HepG2 (cell line): ENCODE results near the gene SRXN1. TPM values are rescaled to one million over a fixed set of nuclear protein-coding genes. Genes with fewer than 3 reads are reported as not detected.

Source experiments
- ATAC-seq: fragments of 200-7000 bp; cut with Tn5 transposase; 3 replicates; pipeline ENCODE4 v1.9.1; 2020; ENCODE audit warnings: mild to moderate bottlenecking, moderate library complexity
- BruUV-seq: library from RNA; stranded (reverse); fragments of 400-500 nt; replicated peaks from 2 replicates; lab custom pipeline; 2021; lab: Mats Ljungman, UMichigan
- CTCF ChIA-PET: fragments of 300-600 bp; formaldehyde crosslinking; extraction: SDS; loops from one replicate; lab custom pipeline; 2021; ENCODE audit warnings: low total read pairs, inconsistent platforms, low intra/inter-chr PET ratio; lab: Yijun Ruan, JAX
- POLR2A ChIA-PET: fragments of 350-600 bp; sonication (Branson Sonifier 250); formaldehyde crosslinking; loops from one replicate; lab custom pipeline; 2020; ENCODE audit warnings: antibody characterized with exemption, inconsistent platforms; lab: Yijun Ruan, JAX
- DNase-seq: peaks from one replicate; pipeline ENCODE4 v3.0.0-alpha.2; 2015; ENCODE audit warnings: low spot score
- FAIRE-seq: peaks from 3 replicates; lab custom pipeline; 2011; peaks lifted over from hg19 to GRCh38; lab: Jason Lieb, UNC
- H2AFZ ChIP-seq: one replicate; pipeline ENCODE4 v1.6.1; 2011; ENCODE audit warnings: low read length, inconsistent platforms
- H3K27ac ChIP-seq: fragments of 300-600 bp; 3 replicates; pipeline ENCODE4 v1.8.0; 2011; ENCODE audit warnings: mixed run types, mild to moderate bottlenecking, mixed read lengths, low read length, inconsistent platforms; ENCODE audit not compliant: insufficient read depth; ENCODE audit errors: extremely low read length
- H3K27me3 ChIP-seq, 2 experiments: fragments of 200-600 bp in 1 of 2; 2 replicates in 1 of 2; 3 replicates in 1 of 2; pipeline versions ENCODE4 v1.6.0 to v1.8.0; 2011; ENCODE audit warnings: low read length in 2 of 2, mild to moderate bottlenecking in 2 of 2, moderate library complexity in 2 of 2, inconsistent platforms in 1 of 2; ENCODE audit not compliant: insufficient read depth in 2 of 2, control insufficient read depth in 1 of 2
- H3K36me3 ChIP-seq, 2 experiments: fragments of 200-600 bp in 1 of 2; replicated peaks in 1 of 2; 2 replicates in 1 of 2; 3 replicates in 1 of 2; pipeline versions ENCODE4 v1.5.1 to v1.8.0; 2011; ENCODE audit warnings: low read length in 2 of 2, inconsistent platforms in 1 of 2; ENCODE audit not compliant: insufficient read depth in 2 of 2, control insufficient read depth in 1 of 2
- H3K4me1 ChIP-seq: 2 replicates; pipeline ENCODE4 v1.5.1; 2012; ENCODE audit warnings: low read length, inconsistent platforms; ENCODE audit not compliant: insufficient read depth
- H3K4me2 ChIP-seq: 2 replicates; pipeline ENCODE4 v1.6.0; 2011; ENCODE audit warnings: low read depth, low read length, inconsistent platforms
- H3K4me3 ChIP-seq, 3 experiments: fragments of 200-600 bp in 1 of 3; sonication (generic), shearing (Covaris generic) in 1 of 3; replicated peaks in 1 of 3; 2 replicates each; pipeline ENCODE4 v1.5.1; 2011 to 2016; ENCODE audit warnings: low read length in 3 of 3, inconsistent platforms in 2 of 3, low read depth in 2 of 3, mild to moderate bottlenecking in 2 of 3, control low read depth in 1 of 3, mixed read lengths in 1 of 3; ENCODE audit not compliant: insufficient read depth in 1 of 3
- H3K79me2 ChIP-seq: one replicate; pipeline ENCODE4 v1.6.1; 2011; ENCODE audit warnings: low read length, inconsistent platforms; ENCODE audit not compliant: insufficient read depth
- H3K9ac ChIP-seq: 2 replicates; pipeline ENCODE4 v1.6.0; 2011; ENCODE audit warnings: mild to moderate bottlenecking, low read depth, low read length, inconsistent platforms; ENCODE audit not compliant: insufficient read depth
- H3K9me3 ChIP-seq: 2 replicates; pipeline ENCODE4 v1.5.1; 2012; ENCODE audit warnings: mild to moderate bottlenecking, low read length
- H4K20me1 ChIP-seq: 2 replicates; pipeline ENCODE4 v1.6.0; 2011; ENCODE audit warnings: inconsistent platforms, mild to moderate bottlenecking, low read length, moderate library complexity; ENCODE audit not compliant: insufficient read depth
- CCAR2 ChIP-seq: fragments of 200-400 bp; formaldehyde crosslinking; optimal IDR thresholded peaks from 2 replicates; pipeline ENCODE3; 2018; ENCODE audit warnings: low read depth, mild to moderate bottlenecking, low read length, moderate library complexity
- HMGA1 ChIP-seq: sonication (generic); formaldehyde crosslinking; conservative IDR thresholded peaks from 2 replicates; pipeline ENCODE4 v1.4.0; 2020; ENCODE audit warnings: missing genetic modification reagents
- NAIF1 ChIP-seq: sonication (generic); formaldehyde crosslinking; IDR thresholded peaks from 2 replicates; pipeline ENCODE4 v1.5.0; 2020; ENCODE audit warnings: mild to moderate bottlenecking, missing genetic modification reagents, borderline replicate concordance
- NRL ChIP-seq: sonication (generic); formaldehyde crosslinking; IDR thresholded peaks from 2 replicates; pipeline ENCODE4 v1.5.0; 2020; ENCODE audit warnings: missing genetic modification reagents, mild to moderate bottlenecking, moderate library complexity, borderline replicate concordance
- POLR2AphosphoS5 ChIP-seq: IDR thresholded peaks from 2 replicates; pipeline ENCODE4 v1.6.1; 2012; ENCODE audit warnings: low read depth, low read length
- STAT5B ChIP-seq: sonication (generic); formaldehyde crosslinking; IDR thresholded peaks from 2 replicates; pipeline ENCODE4 v1.4.0; 2020; ENCODE audit warnings: missing genetic modification reagents
- STAT6 ChIP-seq: sonication (generic); formaldehyde crosslinking; IDR thresholded peaks from 2 replicates; pipeline ENCODE4 v1.4.0; 2020; ENCODE audit warnings: missing genetic modification reagents, mild to moderate bottlenecking, borderline replicate concordance
- ZBTB42 ChIP-seq: sonication (generic); formaldehyde crosslinking; IDR thresholded peaks from 2 replicates; pipeline ENCODE4 v1.5.0; 2020; ENCODE audit warnings: mild to moderate bottlenecking, missing genetic modification reagents
- ZNF121 ChIP-seq: sonication (generic); formaldehyde crosslinking; IDR thresholded peaks from 2 replicates; pipeline ENCODE4 v1.5.0; 2020; ENCODE audit warnings: mild to moderate bottlenecking, missing genetic modification reagents
- ZNF143 ChIP-seq: sonication (generic); formaldehyde crosslinking; IDR thresholded peaks from 2 replicates; pipeline ENCODE4 v1.4.0; 2020; ENCODE audit warnings: missing genetic modification reagents
- ZNF605 ChIP-seq: sonication (generic); formaldehyde crosslinking; IDR thresholded peaks from 2 replicates; pipeline ENCODE4 v1.8.0; 2022; ENCODE audit warnings: mild to moderate bottlenecking, missing genetic modification reagents
- ZNF629 ChIP-seq: sonication (generic); formaldehyde crosslinking; conservative IDR thresholded peaks from 2 replicates; pipeline ENCODE4 v1.5.0; 2020; ENCODE audit warnings: missing genetic modification reagents
- WGBS: methylation state at CpG from one replicate; pipeline ENCODE4 v1.1.6; 2017; ENCODE audit warnings: low lambda C conversion rate; 5-methylcytosine and 5-hydroxymethylcytosine counted together
- in situ Hi-C: cut with HindIII; loops from 2 replicates; pipeline ENCODE4 v1.10.0; 2017; ENCODE audit warnings: low pct_unique_long_range_greater_than_20kb; ENCODE audit not compliant: extremely low pct_ligation_motif_present
- intact Hi-C: fragments of 100-400 bp; cut with micrococcal nuclease; formaldehyde crosslinking; loops from one replicate; pipeline ENCODE4 v1.10.0; 2022; ENCODE audit not compliant: unreplicated experiment
- polyA plus RNA-seq, 8 experiments: library from polyadenylated mRNA; depleted of rRNA in 3 of 8; stranded (reverse) in 7 of 8; unstranded in 1 of 8; fragments of >200 nt; fragmentation: Illumina TruSeq in 4 of 8; extraction: Trizol in 4 of 8; gene quantifications; 2 replicates each; pipeline versions ENCODE4 v1.2.1 to v1.2.3, GENCODE V29; 2011 to 2016; ENCODE audit warnings: low read depth in 4 of 8, missing spikeins in 1 of 8, mixed read lengths in 1 of 8; ENCODE audit not compliant: insufficient read depth in 1 of 8
- total RNA-seq, 5 experiments: library from RNA; depleted of rRNA; stranded (reverse); fragments of >200 nt; fragmentation: Illumina TruSeq; extraction: Trizol; gene quantifications; 2 replicates each; pipeline ENCODE4 v1.2.3, GENCODE V29; 2016; ENCODE audit warnings: low read depth in 1 of 5
- TF ChIP-seq, protein P1 (sequence below): sonication (generic); formaldehyde crosslinking; IDR thresholded peaks from 2 replicates; pipeline ENCODE4 v1.9.0; 2021; ENCODE audit warnings: mild to moderate bottlenecking, missing genetic modification reagents

Gene SRXN1
- total and polyA plus RNA-seq, 2 of the 13 experiments (the other 11 are each of a cell fraction or from before 2014, with no cell fraction given), result 29.9 to 87.7 TPM

DNA sequence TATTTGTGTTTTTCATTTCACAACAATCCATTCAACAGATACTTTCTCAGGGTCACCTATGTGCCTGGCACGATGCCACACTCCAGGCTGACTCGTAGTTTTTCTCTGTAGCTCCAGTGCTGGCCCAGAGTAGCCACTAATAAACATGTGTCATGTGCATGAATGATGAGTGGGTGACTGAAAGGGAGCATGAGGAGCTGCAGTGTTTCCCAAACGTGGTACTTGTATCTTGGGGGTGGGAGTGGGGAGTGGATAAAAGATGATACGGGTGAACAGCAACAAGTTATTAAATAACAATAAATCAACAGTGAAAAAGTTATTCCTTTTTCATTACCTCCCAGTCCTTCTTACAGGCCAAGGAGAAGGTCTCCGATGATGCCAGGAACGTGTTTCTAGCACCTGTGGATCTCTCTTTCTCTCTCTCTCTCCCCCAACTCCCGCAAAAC lies 17.1 kb downstream of the SRXN1 start (continued):
- TF ChIP-seq, protein P1, sequence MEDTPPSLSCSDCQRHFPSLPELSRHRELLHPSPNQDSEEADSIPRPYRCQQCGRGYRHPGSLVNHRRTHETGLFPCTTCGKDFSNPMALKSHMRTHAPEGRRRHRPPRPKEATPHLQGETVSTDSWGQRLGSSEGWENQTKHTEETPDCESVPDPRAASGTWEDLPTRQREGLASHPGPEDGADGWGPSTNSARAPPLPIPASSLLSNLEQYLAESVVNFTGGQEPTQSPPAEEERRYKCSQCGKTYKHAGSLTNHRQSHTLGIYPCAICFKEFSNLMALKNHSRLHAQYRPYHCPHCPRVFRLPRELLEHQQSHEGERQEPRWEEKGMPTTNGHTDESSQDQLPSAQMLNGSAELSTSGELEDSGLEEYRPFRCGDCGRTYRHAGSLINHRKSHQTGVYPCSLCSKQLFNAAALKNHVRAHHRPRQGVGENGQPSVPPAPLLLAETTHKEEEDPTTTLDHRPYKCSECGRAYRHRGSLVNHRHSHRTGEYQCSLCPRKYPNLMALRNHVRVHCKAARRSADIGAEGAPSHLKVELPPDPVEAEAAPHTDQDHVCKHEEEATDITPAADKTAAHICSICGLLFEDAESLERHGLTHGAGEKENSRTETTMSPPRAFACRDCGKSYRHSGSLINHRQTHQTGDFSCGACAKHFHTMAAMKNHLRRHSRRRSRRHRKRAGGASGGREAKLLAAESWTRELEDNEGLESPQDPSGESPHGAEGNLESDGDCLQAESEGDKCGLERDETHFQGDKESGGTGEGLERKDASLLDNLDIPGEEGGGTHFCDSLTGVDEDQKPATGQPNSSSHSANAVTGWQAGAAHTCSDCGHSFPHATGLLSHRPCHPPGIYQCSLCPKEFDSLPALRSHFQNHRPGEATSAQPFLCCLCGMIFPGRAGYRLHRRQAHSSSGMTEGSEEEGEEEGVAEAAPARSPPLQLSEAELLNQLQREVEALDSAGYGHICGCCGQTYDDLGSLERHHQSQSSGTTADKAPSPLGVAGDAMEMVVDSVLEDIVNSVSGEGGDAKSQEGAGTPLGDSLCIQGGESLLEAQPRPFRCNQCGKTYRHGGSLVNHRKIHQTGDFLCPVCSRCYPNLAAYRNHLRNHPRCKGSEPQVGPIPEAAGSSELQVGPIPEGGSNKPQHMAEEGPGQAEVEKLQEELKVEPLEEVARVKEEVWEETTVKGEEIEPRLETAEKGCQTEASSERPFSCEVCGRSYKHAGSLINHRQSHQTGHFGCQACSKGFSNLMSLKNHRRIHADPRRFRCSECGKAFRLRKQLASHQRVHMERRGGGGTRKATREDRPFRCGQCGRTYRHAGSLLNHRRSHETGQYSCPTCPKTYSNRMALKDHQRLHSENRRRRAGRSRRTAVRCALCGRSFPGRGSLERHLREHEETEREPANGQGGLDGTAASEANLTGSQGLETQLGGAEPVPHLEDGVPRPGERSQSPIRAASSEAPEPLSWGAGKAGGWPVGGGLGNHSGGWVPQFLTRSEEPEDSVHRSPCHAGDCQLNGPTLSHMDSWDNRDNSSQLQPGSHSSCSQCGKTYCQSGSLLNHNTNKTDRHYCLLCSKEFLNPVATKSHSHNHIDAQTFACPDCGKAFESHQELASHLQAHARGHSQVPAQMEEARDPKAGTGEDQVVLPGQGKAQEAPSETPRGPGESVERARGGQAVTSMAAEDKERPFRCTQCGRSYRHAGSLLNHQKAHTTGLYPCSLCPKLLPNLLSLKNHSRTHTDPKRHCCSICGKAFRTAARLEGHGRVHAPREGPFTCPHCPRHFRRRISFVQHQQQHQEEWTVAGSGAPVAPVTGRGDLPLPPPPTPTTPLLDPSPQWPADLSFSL (CRISPR knock-in tag), result no peak
- TF ChIP-seq ZNF143, result no peak
- no peak for TF ChIP-seq NRL (CRISPR knock-in tag)
- TF ChIP-seq POLR2AphosphoS5, result no peak

GRCh38 chr20:635028-635892 lies 17.7 kb downstream of the SRXN1 start:
- ChIA-PET CTCF (no interaction called here), POLR2A (no interaction called here)
- 16% methylated on average over 8 of the region's 9 CpGs for WGBS
- in situ Hi-C loops (no loop called here), intact Hi-C loops (no loop called here)
- DNase-seq (no peak), ATAC-seq (peak; percentile 10; the same call in 2 of the 3 replicates), FAIRE-seq (no peak)
- Histone ChIP-seq H3K4me2 (no peak overlapping the region), H4K20me1 (no peaks in the 10 kb centered on the region), H3K4me3 (no peak overlapping the region), H3K27ac (no peak overlapping the region), H3K27me3 (peaks cover 14 to 58% of the 10 kb centered on the region in 2 experiments), H3K36me3 (no peaks in the 10 kb centered on the region), H2AFZ (no peak overlapping the region), H3K9me3 (no peaks in the 10 kb centered on the region), H3K9ac (no peak overlapping the region), H3K4me1 (peaks cover 2% of the 10 kb centered on the region; the same call in 1 of the 2 replicates), H3K79me2 (no peaks in the 10 kb centered on the region)
- BruUV-seq, result no TSS peak
- TF ChIP-seq STAT6 (CRISPR knock-in tag) (no peak), NAIF1 (no peak), ZBTB42 (CRISPR knock-in tag) (no peak), STAT5B (CRISPR knock-in tag) (no peak), CCAR2 (no peak), ZNF121 (CRISPR knock-in tag) (no peak), HMGA1 (CRISPR knock-in tag) (no peak), ZNF605 (CRISPR knock-in tag) (no peak), ZNF629 (CRISPR knock-in tag) (peak; percentile 78)
